Thyroid gland (tissue), 4 donors: ENCODE data around the gene OTOG.

Experiments
- CTCF ChIP-seq, 6 experiments: fragments of 200-600 bp in 3 of 6; fragments of 450-650 bp in 3 of 6; sonication (generic) in 3 of 6; IDR thresholded peaks; one replicate each; pipeline ENCODE4 v1.5.1; 2016 to 2019; ENCODE audit warnings: antibody characterized with exemption in 6 of 6, mild to moderate bottlenecking in 2 of 6, inconsistent platforms in 1 of 6, moderate library complexity in 1 of 6
- POLR2A ChIP-seq, 2 donors: fragments of 450-650 bp; IDR thresholded peaks; one replicate each; pipeline ENCODE4 v1.6.1; 2017; ENCODE audit warnings: antibody characterized with exemption in 2 of 2, mild to moderate bottlenecking in 2 of 2, moderate library complexity in 1 of 2

- TF ChIP-seq CTCF (IDR thresholded peaks at IDR 0.05) (no peak), POLR2A (IDR thresholded peaks at IDR 0.05) (no peak)
Observed at GRCh38 chr11:17684550-17684949, 137.5 kb downstream of the OTOG start.
